CD14-positive monocyte (primary cell): Measurements from ENCODE around the gene KLRC1. TPM values are rescaled to one million over a fixed set of nuclear protein-coding genes. Genes with fewer than 3 reads are reported as not detected.

ENCODE experiments used
- DNase-seq, 3 donors: peaks; one replicate each; pipeline ENCODE4 v3.0.0-alpha.2; 2011 to 2022
- H2AFZ ChIP-seq: 2 replicates; pipeline ENCODE4 v1.6.0; 2012; ENCODE audit warnings: mild to moderate bottlenecking, low read depth, low read length, inconsistent platforms; ENCODE audit not compliant: insufficient read depth, poor library complexity, severe bottlenecking
- H3K27ac ChIP-seq, 2 donors: 1 replicate in 1 of 2; 2 replicates in 1 of 2; pipeline ENCODE4 v1.5.1; 2012 to 2013; ENCODE audit warnings: low read length in 2 of 2, control low read depth in 1 of 2, inconsistent platforms in 1 of 2, low read depth in 1 of 2, mild to moderate bottlenecking in 1 of 2
- H3K27me3 ChIP-seq, 2 donors: one replicate each; pipeline versions ENCODE4 v1.6.0 to v1.6.1; 2011 to 2013; ENCODE audit warnings: low read length in 2 of 2; ENCODE audit not compliant: control insufficient read depth in 2 of 2, insufficient read depth in 2 of 2
- H3K36me3 ChIP-seq, 2 donors: replicated peaks in 1 of 2; 1 replicate in 1 of 2; 2 replicates in 1 of 2; pipeline versions ENCODE4 v1.5.1 to v1.6.1; 2012 to 2013; ENCODE audit warnings: low read length in 2 of 2, control low read depth in 1 of 2, inconsistent platforms in 1 of 2, mild to moderate bottlenecking in 1 of 2; ENCODE audit not compliant: insufficient read depth in 2 of 2, control insufficient read depth in 1 of 2
- H3K4me1 ChIP-seq, 2 donors: 1 replicate in 1 of 2; 2 replicates in 1 of 2; pipeline versions ENCODE4 v1.5.1 to v1.6.1; 2012 to 2013; ENCODE audit warnings: low read length in 2 of 2, control low read depth in 1 of 2, inconsistent platforms in 1 of 2, mild to moderate bottlenecking in 1 of 2, moderate library complexity in 1 of 2; ENCODE audit not compliant: insufficient read depth in 2 of 2, control insufficient read depth in 1 of 2
- H3K4me2 ChIP-seq: replicated peaks from 2 replicates; pipeline ENCODE3; 2012; ENCODE audit warnings: low read length, moderate library complexity, mild to moderate bottlenecking; ENCODE audit not compliant: poor library complexity, severe bottlenecking; ENCODE audit errors: extremely low read depth
- H3K4me3 ChIP-seq, 3 experiments: fragments of 200-600 bp in 1 of 3; sonication (generic) in 1 of 3; replicated peaks in 1 of 3; 1 replicate in 2 of 3; 2 replicates in 1 of 3; pipeline ENCODE4 v1.5.1; 2011 to 2013; ENCODE audit warnings: low read length in 3 of 3, mild to moderate bottlenecking in 3 of 3, control low read depth in 2 of 3, low read depth in 2 of 3, inconsistent platforms in 1 of 3, moderate library complexity in 1 of 3
- H3K79me2 ChIP-seq: 2 replicates; pipeline ENCODE4 v1.6.0; 2012; ENCODE audit warnings: mild to moderate bottlenecking, control low read depth, inconsistent platforms, low read length, moderate library complexity; ENCODE audit not compliant: insufficient read depth
- H3K9ac ChIP-seq: 2 replicates; pipeline ENCODE4 v1.6.0; 2017; ENCODE audit warnings: low read length, mild to moderate bottlenecking; ENCODE audit not compliant: insufficient read depth, poor library complexity, severe bottlenecking
- H3K9me3 ChIP-seq, 2 donors: replicated peaks in 1 of 2; 1 replicate in 1 of 2; 2 replicates in 1 of 2; pipeline versions ENCODE4 v1.5.1 to v1.6.1; 2012 to 2013; ENCODE audit warnings: low read length in 2 of 2, control low read depth in 1 of 2; ENCODE audit not compliant: control insufficient read depth in 1 of 2, insufficient read depth in 1 of 2
- H4K20me1 ChIP-seq: 2 replicates; pipeline ENCODE4 v1.6.0; 2012; ENCODE audit warnings: mild to moderate bottlenecking, low read length, control low read depth, moderate library complexity; ENCODE audit not compliant: insufficient read depth
- H3K27ac Mint-ChIP-seq, 7 donors: one replicate each; pipeline ENCODE4 v1.8.0; 2020; ENCODE audit warnings: mild to moderate bottlenecking in 7 of 7, mixed read lengths in 7 of 7, moderate library complexity in 6 of 7, inconsistent platforms in 2 of 7
- H3K27me3 Mint-ChIP-seq, 3 donors: one replicate each; pipeline ENCODE4 v1.8.0; 2021 to 2022; ENCODE audit warnings: low read depth in 3 of 3, mild to moderate bottlenecking in 3 of 3, mixed read lengths in 3 of 3, moderate library complexity in 3 of 3, inconsistent platforms in 1 of 3
- H3K36me3 Mint-ChIP-seq, 2 donors: one replicate each; pipeline ENCODE4 v1.8.0; 2020; ENCODE audit warnings: mixed read lengths in 2 of 2, inconsistent platforms in 1 of 2, mild to moderate bottlenecking in 1 of 2
- H3K4me1 Mint-ChIP-seq: one replicate; pipeline ENCODE4 v1.8.0; 2020; ENCODE audit warnings: mild to moderate bottlenecking, mixed read lengths
- H3K4me3 Mint-ChIP-seq, 2 donors: one replicate each; pipeline ENCODE4 v1.8.0; 2020; ENCODE audit warnings: mild to moderate bottlenecking in 2 of 2, mixed read lengths in 2 of 2, moderate library complexity in 1 of 2
- H3K9me3 Mint-ChIP-seq, 7 donors: one replicate each; pipeline ENCODE4 v1.8.0; 2020 to 2022; ENCODE audit warnings: mixed read lengths in 7 of 7, mild to moderate bottlenecking in 6 of 7, moderate library complexity in 6 of 7, inconsistent platforms in 2 of 7
- WGBS: methylation state at CpG from one replicate; pipeline ENCODE4 v1.1.5; 2013; ENCODE audit warnings: missing lambda C conversion rate; ENCODE audit not compliant: insufficient coverage; 5-methylcytosine and 5-hydroxymethylcytosine counted together
- intact Hi-C, 2 donors: fragments of 100-400 bp; cut with micrococcal nuclease; formaldehyde crosslinking; loops; one replicate each; pipeline versions ENCODE4 v1.15.0 to v1.15.1; 2023
- polyA plus RNA-seq, 3 donors: library from polyadenylated mRNA; depleted of rRNA in 1 of 3; unstranded in 2 of 3; stranded (reverse) in 1 of 3; fragments of 300-500 nt in 2 of 3; fragments of >200 nt in 1 of 3; fragmentation: Illumina TruSeq in 2 of 3; gene quantifications; 1 replicate in 2 of 3; 2 replicates in 1 of 3; pipeline ENCODE4 v1.2.3, GENCODE V29; 2012 to 2021
- TF ChIP-seq, protein P1 (sequence below): fragments of 200-600 bp; IDR thresholded peaks from one replicate; pipeline ENCODE4 v1.8.0; 2022; ENCODE audit warnings: antibody characterized with exemption, mild to moderate bottlenecking

The KLRC1 gene
- polyA plus RNA-seq, 3 donors = not detected

DNA sequence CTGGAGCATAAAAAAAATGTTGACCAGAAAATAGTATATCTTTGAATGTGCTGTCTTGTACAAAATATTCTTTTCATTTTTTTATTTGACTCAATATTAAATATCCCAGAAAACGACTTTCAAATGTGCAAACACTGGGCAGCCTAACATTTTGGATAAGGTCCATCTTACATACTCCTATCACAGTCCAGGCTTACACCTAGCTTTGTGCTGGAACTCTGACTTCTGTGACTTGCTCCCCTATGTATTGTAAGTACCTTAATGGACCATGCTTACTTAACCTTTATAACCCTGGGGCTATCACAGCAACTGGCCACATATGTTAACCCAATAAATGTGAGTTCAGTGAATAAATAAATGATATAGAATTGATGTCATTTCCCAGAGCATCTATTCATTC lies 44.9 kb upstream of the KLRC1 start:
- Mint-ChIP-seq H3K9me3 (peaks cover 0 to 3% (median 0%) of the 10 kb centered on the region in 7 donors), H3K36me3 (no peaks in the 10 kb centered on the region), H3K27me3 (peaks cover 2 to 7% (median 6%) of the 10 kb centered on the region in 3 donors), H3K4me1 (peaks cover 8% of the 10 kb centered on the region), H3K27ac (no peak overlapping the region), H3K4me3 (no peak overlapping the region)
- no peak overlapping the region for H3K9ac ChIP-seq
- no peaks in the 10 kb centered on the region for H3K9me3 ChIP-seq
- no peak overlapping the region for H2AFZ ChIP-seq
- H3K36me3 ChIP-seq = no peaks in the 10 kb centered on the region
- peaks cover 0 to 8% of the 10 kb centered on the region in 2 donors for H3K27me3 ChIP-seq
- H3K79me2 ChIP-seq = no peaks in the 10 kb centered on the region
- H3K27ac ChIP-seq = no peak overlapping the region
- WGBS = no CpG with 5 or more reads among the region's 1 CpG
- H3K4me2 ChIP-seq = no peak overlapping the region
- intact Hi-C loops = no loop called here
- no peaks in the 10 kb centered on the region for H3K4me1 ChIP-seq
- no peaks in the 10 kb centered on the region for H4K20me1 ChIP-seq
- TF ChIP-seq, protein P1, sequence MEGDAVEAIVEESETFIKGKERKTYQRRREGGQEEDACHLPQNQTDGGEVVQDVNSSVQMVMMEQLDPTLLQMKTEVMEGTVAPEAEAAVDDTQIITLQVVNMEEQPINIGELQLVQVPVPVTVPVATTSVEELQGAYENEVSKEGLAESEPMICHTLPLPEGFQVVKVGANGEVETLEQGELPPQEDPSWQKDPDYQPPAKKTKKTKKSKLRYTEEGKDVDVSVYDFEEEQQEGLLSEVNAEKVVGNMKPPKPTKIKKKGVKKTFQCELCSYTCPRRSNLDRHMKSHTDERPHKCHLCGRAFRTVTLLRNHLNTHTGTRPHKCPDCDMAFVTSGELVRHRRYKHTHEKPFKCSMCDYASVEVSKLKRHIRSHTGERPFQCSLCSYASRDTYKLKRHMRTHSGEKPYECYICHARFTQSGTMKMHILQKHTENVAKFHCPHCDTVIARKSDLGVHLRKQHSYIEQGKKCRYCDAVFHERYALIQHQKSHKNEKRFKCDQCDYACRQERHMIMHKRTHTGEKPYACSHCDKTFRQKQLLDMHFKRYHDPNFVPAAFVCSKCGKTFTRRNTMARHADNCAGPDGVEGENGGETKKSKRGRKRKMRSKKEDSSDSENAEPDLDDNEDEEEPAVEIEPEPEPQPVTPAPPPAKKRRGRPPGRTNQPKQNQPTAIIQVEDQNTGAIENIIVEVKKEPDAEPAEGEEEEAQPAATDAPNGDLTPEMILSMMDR = no peak
- no peak for DNase-seq
- H3K4me3 ChIP-seq = no peak overlapping the region

DNA sequence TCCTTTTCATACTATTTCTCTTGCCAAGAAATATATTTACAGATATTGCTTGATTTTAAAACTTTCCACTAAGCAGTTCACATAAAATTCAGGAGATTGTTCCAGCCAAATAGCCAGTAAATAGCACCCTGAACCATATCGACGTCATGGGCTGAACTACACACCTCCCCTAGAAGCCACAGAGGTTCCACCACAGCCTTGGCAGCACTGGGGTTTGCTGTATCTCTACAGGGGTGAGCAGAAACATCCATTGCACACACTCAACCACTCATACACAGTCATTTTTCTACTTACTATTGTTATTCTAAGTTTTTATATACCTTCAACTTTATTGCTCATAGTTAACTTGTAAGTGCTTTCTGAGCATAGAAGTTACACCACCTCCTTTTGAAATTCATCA lies 44.4 kb upstream of the KLRC1 start:
- Mint-ChIP-seq H3K4me3 (no peak overlapping the region), H3K36me3 (no peaks in the 10 kb centered on the region), H3K4me1 (peaks cover 8% of the 10 kb centered on the region), H3K27ac (no peak overlapping the region), H3K27me3 (peaks cover 2 to 7% (median 6%) of the 10 kb centered on the region in 3 donors), H3K9me3 (peaks cover 0 to 3% (median 0%) of the 10 kb centered on the region in 7 donors)
- DNase-seq = no peak
- Histone ChIP-seq H3K27me3 (peaks cover 0 to 8% of the 10 kb centered on the region in 2 donors), H3K4me1 (no peaks in the 10 kb centered on the region), H3K9me3 (no peaks in the 10 kb centered on the region), H2AFZ (no peak overlapping the region), H3K4me2 (no peak overlapping the region), H3K79me2 (no peaks in the 10 kb centered on the region), H4K20me1 (no peaks in the 10 kb centered on the region), H3K4me3 (no peak overlapping the region), H3K36me3 (no peaks in the 10 kb centered on the region), H3K27ac (no peak overlapping the region), H3K9ac (no peak overlapping the region)
- TF ChIP-seq, protein P1 = no peak
- intact Hi-C loops = no loop called here
- 75% methylated on average over 2 of the region's 2 CpGs for WGBS
